B cell (primary cell): ENCODE data around the gene CRYAA. TPM values are rescaled to one million over a fixed set of nuclear protein-coding genes. Genes with fewer than 3 reads are reported as not detected.
"Not testable (repeated sequence)": the region's sequence is repeated elsewhere in the genome, so short reads cannot be mapped to it uniquely, and the experiment has no call there.

Experiments
- ATAC-seq: fragments of 200-7000 bp; cut with Tn5 transposase; one replicate; pipeline ENCODE4 v1.10.0; 2021; ENCODE audit warnings: low read depth, mild to moderate bottlenecking, moderate number of reproducible peaks, moderate library complexity
- CTCF ChIA-PET: fragments of 350-600 bp; sonication (Branson Sonifier 250); formaldehyde crosslinking; loops from one replicate; lab custom pipeline; 2021; ENCODE audit warnings: antibody characterized with exemption, inconsistent platforms; lab: Charles Lee
- POLR2A ChIA-PET: fragments of 350-600 bp; sonication (Branson Sonifier 250); formaldehyde crosslinking; loops from one replicate; lab custom pipeline; 2021; ENCODE audit warnings: antibody characterized with exemption; lab: Charles Lee
- DNase-seq: peaks from one replicate; pipeline ENCODE4 v3.0.0; 2013
- H2AFZ ChIP-seq: 2 replicates; pipeline ENCODE4 v1.6.1; 2012; ENCODE audit warnings: mild to moderate bottlenecking, low read depth, low read length; ENCODE audit not compliant: insufficient read depth, poor library complexity, severe bottlenecking
- H3K27ac ChIP-seq, 2 donors: 1 replicate in 1 of 2; 2 replicates in 1 of 2; pipeline ENCODE4 v1.5.1; 2012 to 2013; ENCODE audit warnings: low read length in 2 of 2, mild to moderate bottlenecking in 2 of 2, moderate library complexity in 1 of 2
- H3K27me3 ChIP-seq, 4 experiments: fragments of 200-600 bp in 1 of 4; sonication (generic) in 1 of 4; replicated peaks in 1 of 4; 1 replicate in 2 of 4; 2 replicates in 2 of 4; pipeline versions ENCODE4 v1.6.1 to v1.7.0; 2013 to 2016; ENCODE audit warnings: low read length in 3 of 4, mild to moderate bottlenecking in 2 of 4, mixed read lengths in 1 of 4, moderate library complexity in 1 of 4; ENCODE audit not compliant: insufficient read depth in 4 of 4, control insufficient read depth in 3 of 4; ENCODE audit errors: control extremely low read depth in 1 of 4
- H3K36me3 ChIP-seq, 2 experiments: replicated peaks in 1 of 2; 1 replicate in 1 of 2; 2 replicates in 1 of 2; pipeline versions ENCODE4 v1.6.1 to v1.7.1; 2013; ENCODE audit warnings: low read length in 1 of 2; ENCODE audit not compliant: insufficient read depth in 2 of 2, control insufficient read depth in 1 of 2; ENCODE audit errors: control extremely low read depth in 1 of 2, extremely low read depth in 1 of 2
- H3K4me1 ChIP-seq, 2 donors: fragments of 200-600 bp in 1 of 2; sonication (generic) in 1 of 2; 1 replicate in 1 of 2; 2 replicates in 1 of 2; pipeline versions ENCODE4 v1.5.1 to v1.6.1; 2013 to 2017; ENCODE audit warnings: low read length in 2 of 2; ENCODE audit not compliant: control insufficient read depth in 2 of 2, insufficient read depth in 2 of 2
- H3K4me2 ChIP-seq: replicated peaks from 2 replicates; pipeline ENCODE3; 2012; ENCODE audit warnings: mild to moderate bottlenecking, low read depth, low read length; ENCODE audit not compliant: poor library complexity, severe bottlenecking
- H3K4me3 ChIP-seq, 5 experiments: fragments of 200-600 bp in 1 of 5; sonication (generic) in 1 of 5; 1 replicate in 3 of 5; 2 replicates in 2 of 5; pipeline versions ENCODE4 v1.5.1 to v1.7.0; 2011 to 2016; ENCODE audit warnings: low read length in 4 of 5, mild to moderate bottlenecking in 4 of 5, low read depth in 2 of 5, control low read depth in 1 of 5, moderate library complexity in 1 of 5; ENCODE audit not compliant: insufficient read depth in 1 of 5; ENCODE audit errors: control extremely low read depth in 1 of 5, extremely low read depth in 1 of 5
- H3K79me2 ChIP-seq: fragments of 200-600 bp; sonication (generic); one replicate; pipeline ENCODE4 v1.6.0; 2016; ENCODE audit warnings: low read length; ENCODE audit not compliant: control insufficient read depth, insufficient read depth
- H3K9ac ChIP-seq: fragments of 200-600 bp; sonication (generic); 2 replicates; pipeline ENCODE4 v1.6.1; 2017; ENCODE audit warnings: mild to moderate bottlenecking, low read length, moderate library complexity
- H3K9me3 ChIP-seq, 3 donors: one replicate each; pipeline versions ENCODE4 v1.6.1 to v1.7.1; 2013; ENCODE audit warnings: low read length in 2 of 3; ENCODE audit not compliant: control insufficient read depth in 2 of 3, insufficient read depth in 1 of 3; ENCODE audit errors: control extremely low read depth in 1 of 3
- H4K20me1 ChIP-seq: 2 replicates; pipeline ENCODE4 v1.6.0; 2012; ENCODE audit warnings: mild to moderate bottlenecking, low read length; ENCODE audit not compliant: insufficient read depth, control insufficient read depth, poor library complexity, severe bottlenecking
- H3K27ac Mint-ChIP-seq: one replicate; pipeline ENCODE4 v1.8.0; 2021; ENCODE audit warnings: mixed read lengths
- H3K27me3 Mint-ChIP-seq: one replicate; pipeline ENCODE4 v1.8.0; 2021; ENCODE audit warnings: mixed read lengths
- H3K4me1 Mint-ChIP-seq: one replicate; pipeline ENCODE4 v1.8.0; 2021; ENCODE audit warnings: mixed read lengths
- H3K4me3 Mint-ChIP-seq: one replicate; pipeline ENCODE4 v1.8.0; 2021; ENCODE audit warnings: mixed read lengths
- H3K9me3 Mint-ChIP-seq: one replicate; pipeline ENCODE4 v1.8.0; 2022; ENCODE audit warnings: mixed read lengths; ENCODE audit not compliant: insufficient read depth
- WGBS: methylation state at CpG from one replicate; pipeline ENCODE4 v1.1.5; 2013; ENCODE audit warnings: missing lambda C conversion rate; ENCODE audit not compliant: insufficient coverage; 5-methylcytosine and 5-hydroxymethylcytosine counted together
- intact Hi-C: fragments of 100-400 bp; cut with micrococcal nuclease; formaldehyde crosslinking; loops from one replicate; pipeline ENCODE4 v1.10.0; 2022
- polyA minus RNA-seq: library from RNA; depleted of rRNA, polyadenylated mRNA; stranded (reverse); fragments of >200 nt; gene quantifications from 2 replicates; pipeline ENCODE4 v1.2.3, GENCODE V29; 2012
- polyA plus RNA-seq: library from polyadenylated mRNA; depleted of rRNA; stranded (reverse); fragments of >200 nt; gene quantifications from 2 replicates; pipeline ENCODE4 v1.2.3, GENCODE V29; 2012
- total RNA-seq, 2 donors: library from RNA; stranded (reverse); fragments of 120-200 nt in 1 of 2; gene quantifications; 1 replicate in 1 of 2; 2 replicates in 1 of 2; pipeline versions ENCODE4 v1.2.3 to v1.2.4, GENCODE V29; 2013 to 2022

The CRYAA gene
- total RNA-seq = not detected in 2 replicates
- total RNA-seq (2013) = not detected
- not detected in 2 replicates for polyA plus RNA-seq
- polyA minus RNA-seq = not detected in 2 replicates

- CTCF ChIA-PET, H3K4me1 Mint-ChIP-seq, H3K27ac ChIP-seq, H3K9ac ChIP-seq, H4K20me1 ChIP-seq, ATAC-seq, POLR2A ChIA-PET, H3K27ac Mint-ChIP-seq, H3K4me2 ChIP-seq, H3K27me3 ChIP-seq, H3K4me3 ChIP-seq, intact Hi-C loops, H3K79me2 ChIP-seq, H3K27me3 Mint-ChIP-seq, H3K9me3 ChIP-seq, H3K4me3 Mint-ChIP-seq, H3K36me3 ChIP-seq, H2AFZ ChIP-seq, DNase-seq, H3K9me3 Mint-ChIP-seq, H3K4me1 ChIP-seq: not testable (repeated sequence)
- WGBS = no CpG with 5 or more reads among the region's 16 CpGs
These were observed at the start of gene CRYAA for GRCh38 chr21:43168708-43169107. Gene CRYAA (plus strand): TSS chr21:43169008. CDS start chr21:43169100, 92 bp downstream.

GRCh38 chr21:43130094-43130493 is 38.7 kb upstream of the CRYAA start:
- H3K4me3 Mint-ChIP-seq, POLR2A ChIA-PET, intact Hi-C loops, H3K36me3 ChIP-seq, ATAC-seq, DNase-seq, H3K27ac Mint-ChIP-seq, H3K9ac ChIP-seq, H3K27ac ChIP-seq, H3K27me3 Mint-ChIP-seq, H3K4me3 ChIP-seq, H3K9me3 ChIP-seq, CTCF ChIA-PET, H2AFZ ChIP-seq, H4K20me1 ChIP-seq, H3K9me3 Mint-ChIP-seq, H3K27me3 ChIP-seq, H3K4me1 ChIP-seq, H3K4me1 Mint-ChIP-seq, H3K79me2 ChIP-seq, H3K4me2 ChIP-seq: not testable (repeated sequence)
- WGBS = no CpG with 5 or more reads among the region's 7 CpGs

- H3K9me3 Mint-ChIP-seq, H3K4me2 ChIP-seq, H3K9ac ChIP-seq, H3K36me3 ChIP-seq, H3K4me1 ChIP-seq, POLR2A ChIA-PET, ATAC-seq, H4K20me1 ChIP-seq, H2AFZ ChIP-seq, H3K4me1 Mint-ChIP-seq, H3K27ac ChIP-seq, H3K79me2 ChIP-seq, H3K27me3 ChIP-seq, H3K4me3 Mint-ChIP-seq, intact Hi-C loops, H3K27me3 Mint-ChIP-seq, H3K4me3 ChIP-seq, H3K9me3 ChIP-seq, DNase-seq, H3K27ac Mint-ChIP-seq, CTCF ChIA-PET: not testable (repeated sequence)
- WGBS = no CpG with 5 or more reads among the region's 10 CpGs
These were observed 34.3 kb upstream of the CRYAA start for GRCh38 chr21:43134520-43134919.

GRCh38 chr21:43138944-43139343 is 29.9 kb upstream of the CRYAA start:
- not testable (repeated sequence) for H3K4me2 ChIP-seq, ATAC-seq, H3K4me3 Mint-ChIP-seq

More at GRCh38 chr21:43138944-43139343, 29.9 kb upstream of the CRYAA start:
- H3K27me3 Mint-ChIP-seq, DNase-seq, H3K36me3 ChIP-seq, H3K4me1 ChIP-seq, intact Hi-C loops, H4K20me1 ChIP-seq, H2AFZ ChIP-seq, H3K4me1 Mint-ChIP-seq, H3K27ac ChIP-seq, H3K27ac Mint-ChIP-seq, CTCF ChIA-PET, H3K79me2 ChIP-seq, POLR2A ChIA-PET, H3K9me3 ChIP-seq, H3K4me3 ChIP-seq, H3K27me3 ChIP-seq, H3K9me3 Mint-ChIP-seq, H3K9ac ChIP-seq: not testable (repeated sequence)
- WGBS = no CpG with 5 or more reads among the region's 8 CpGs
